Spleen (tissue), 11 donors: Measurements from ENCODE around the gene ABHD4. TPM values are rescaled to one million over a fixed set of nuclear protein-coding genes. Genes with fewer than 3 reads are reported as not detected.

ENCODE experiments used
- DNase-seq: peaks from one replicate; pipeline ENCODE4 v3.0.0-alpha.2; 2020
- H3K27ac ChIP-seq, 8 donors: fragments of 200-600 bp; sonication (generic) in 7 of 8; 1 replicate in 4 of 8; 2 replicates in 4 of 8; pipeline versions ENCODE4 v1.5.0 to v1.8.0; 2016 to 2021; ENCODE audit warnings: inconsistent platforms in 4 of 8, mild to moderate bottlenecking in 4 of 8, moderate library complexity in 1 of 8
- H3K27me3 ChIP-seq, 7 donors: fragments of 200-600 bp; sonication (generic) in 6 of 7; replicated peaks in 1 of 7; 1 replicate in 4 of 7; 2 replicates in 3 of 7; pipeline versions ENCODE4 v1.5.0 to v1.8.0; 2016 to 2021; ENCODE audit warnings: inconsistent platforms in 3 of 7, mild to moderate bottlenecking in 1 of 7
- H3K36me3 ChIP-seq, 6 donors: fragments of 200-600 bp; sonication (generic) in 5 of 6; 1 replicate in 4 of 6; 2 replicates in 2 of 6; pipeline versions ENCODE4 v1.5.0 to v1.8.0; 2016 to 2021; ENCODE audit warnings: inconsistent platforms in 2 of 6
- H3K4me1 ChIP-seq, 6 donors: fragments of 200-600 bp; sonication (generic) in 5 of 6; 1 replicate in 3 of 6; 2 replicates in 3 of 6; pipeline versions ENCODE4 v1.5.0 to v1.8.0; 2016 to 2021; ENCODE audit warnings: inconsistent platforms in 3 of 6
- H3K4me3 ChIP-seq, 8 donors: fragments of 200-600 bp; sonication (generic) in 7 of 8; 1 replicate in 4 of 8; 2 replicates in 4 of 8; pipeline versions ENCODE4 v1.5.0 to v1.8.0; 2016 to 2021; ENCODE audit warnings: inconsistent platforms in 4 of 8, mild to moderate bottlenecking in 4 of 8, moderate library complexity in 2 of 8
- H3K9me3 ChIP-seq, 8 donors: fragments of 200-600 bp; sonication (generic) in 7 of 8; 1 replicate in 4 of 8; 2 replicates in 4 of 8; pipeline versions ENCODE4 v1.5.0 to v1.8.0; 2016 to 2021; ENCODE audit warnings: inconsistent platforms in 4 of 8
- POLR2A ChIP-seq, 3 donors: fragments of 450-650 bp; IDR thresholded peaks; one replicate each; pipeline ENCODE4 v1.5.1; 2017; ENCODE audit warnings: antibody characterized with exemption in 3 of 3, mild to moderate bottlenecking in 1 of 3
- POLR2AphosphoS5 ChIP-seq, 3 donors: sonication (generic); formaldehyde crosslinking; IDR thresholded peaks; one replicate each; pipeline ENCODE4 v1.5.1; 2017; ENCODE audit warnings: antibody characterized with exemption in 3 of 3
- WGBS, 5 donors: extraction: QIAGEN DNeasy Blood & Tissue Kit in 3 of 5; methylation state at CpG; one replicate each; pipeline versions ENCODE4 v1.1.5 to v1.1.7; 2013 to 2018; 5-methylcytosine and 5-hydroxymethylcytosine counted together
- intact Hi-C: fragments of 100-400 bp; cut with DNase I; formaldehyde crosslinking; loops from one replicate; pipeline ENCODE4 v1.15.0; 2023; ENCODE audit warnings: low total_unique reads
- polyA plus RNA-seq, 3 donors: library from polyadenylated mRNA; stranded (reverse); fragments of 200-250 nt; gene quantifications; one replicate each; pipeline ENCODE4 v1.2.1, GENCODE V29; 2013
- total RNA-seq, 7 donors: library from RNA; depleted of rRNA in 3 of 7; stranded (reverse); fragments of >200 nt in 3 of 7; fragmentation: NEBNext Ultra II Directional in 4 of 7; extraction: Animal tissue kit (Norgen Biotek cat#: 25700) in 4 of 7; gene quantifications; one replicate each; pipeline versions ENCODE4 v1.1.0 to v1.2.1, GENCODE V29; 2016 to 2021
- TF ChIP-seq, protein P1 (sequence below), 11 experiments: fragments of 200-600 bp in 7 of 11; fragments of 450-650 bp in 4 of 11; sonication (generic) in 4 of 11; IDR thresholded peaks in 8 of 11; conservative IDR thresholded peaks in 3 of 11; 1 replicate in 7 of 11; 2 replicates in 4 of 11; pipeline versions ENCODE4 v1.4.0 to v1.8.0; 2016 to 2021; ENCODE audit warnings: antibody characterized with exemption in 11 of 11, inconsistent platforms in 4 of 11, mild to moderate bottlenecking in 1 of 11
- donor health status: healthy with polysubstance abuse.
- donor health status: DM: no; HTN: no; CAD: no; lungs with moderate emphysema.
- donor health status: DM: no; HTN: no; CAD: no.
- donor health status: Bipolar disorder and iron deficiency.
- donor health status: healthy.
- donor health status: DM: no; HTN: no; CAD: no.
- donor health status: DM: yes; HTN: yes; CAD: no.

ABHD4 gene
- total and polyA plus RNA-seq, 10 donors, result 7.2 to 32.8 (median 23.5) TPM

DNA sequence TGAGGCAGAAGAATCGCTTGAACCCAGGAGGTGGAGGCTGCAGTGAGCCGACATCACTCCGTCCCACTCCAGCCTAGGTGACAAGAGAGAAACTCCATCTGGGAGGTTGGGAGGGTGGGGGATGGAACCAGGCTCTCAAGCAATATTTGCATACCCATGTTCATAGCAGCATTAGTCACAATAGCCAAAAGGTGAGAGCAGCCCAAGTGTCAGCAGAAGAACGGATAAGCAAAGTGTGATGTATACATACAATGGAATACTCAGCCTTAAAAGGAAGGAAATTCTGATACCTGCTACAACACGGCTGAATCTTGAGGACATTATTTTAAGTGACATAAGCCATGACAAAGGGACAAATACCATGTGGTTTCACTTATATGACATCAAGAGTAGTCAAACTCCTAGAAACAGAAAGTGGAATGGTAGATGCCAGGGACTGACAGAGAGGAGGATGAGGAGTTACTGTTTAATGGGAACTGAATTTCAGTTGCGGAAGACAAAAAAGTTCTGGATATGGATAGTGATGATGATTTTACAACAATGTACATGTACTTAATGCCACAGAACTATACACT lies 20.7 kb upstream of the ABHD4 start:
- no peak for DNase-seq
- Histone ChIP-seq H3K27ac (no peak overlapping the region), H3K9me3 (no peaks in the 10 kb centered on the region), H3K36me3 (peaks cover 0 to 65% (median 26%) of the 10 kb centered on the region in 6 donors), H3K27me3 (no peaks in the 10 kb centered on the region), H3K4me1 (peaks cover 0 to 59% (median 9%) of the 10 kb centered on the region in 6 donors), H3K4me3 (no peak overlapping the region)
- 79 to 85% (median 80%) methylated on average over 6 of the region's 6 CpGs for WGBS, 5 donors
- intact Hi-C loops, result loop anchor here (10.0 kb wide), 1 partner anchor 277 kb away; no protein-coding TSS in a partner anchor
- TF ChIP-seq POLR2AphosphoS5 (IDR thresholded peaks at IDR 0.05) (no peak), POLR2A (IDR thresholded peaks at IDR 0.05) (no peak)
- TF ChIP-seq, protein P1, sequence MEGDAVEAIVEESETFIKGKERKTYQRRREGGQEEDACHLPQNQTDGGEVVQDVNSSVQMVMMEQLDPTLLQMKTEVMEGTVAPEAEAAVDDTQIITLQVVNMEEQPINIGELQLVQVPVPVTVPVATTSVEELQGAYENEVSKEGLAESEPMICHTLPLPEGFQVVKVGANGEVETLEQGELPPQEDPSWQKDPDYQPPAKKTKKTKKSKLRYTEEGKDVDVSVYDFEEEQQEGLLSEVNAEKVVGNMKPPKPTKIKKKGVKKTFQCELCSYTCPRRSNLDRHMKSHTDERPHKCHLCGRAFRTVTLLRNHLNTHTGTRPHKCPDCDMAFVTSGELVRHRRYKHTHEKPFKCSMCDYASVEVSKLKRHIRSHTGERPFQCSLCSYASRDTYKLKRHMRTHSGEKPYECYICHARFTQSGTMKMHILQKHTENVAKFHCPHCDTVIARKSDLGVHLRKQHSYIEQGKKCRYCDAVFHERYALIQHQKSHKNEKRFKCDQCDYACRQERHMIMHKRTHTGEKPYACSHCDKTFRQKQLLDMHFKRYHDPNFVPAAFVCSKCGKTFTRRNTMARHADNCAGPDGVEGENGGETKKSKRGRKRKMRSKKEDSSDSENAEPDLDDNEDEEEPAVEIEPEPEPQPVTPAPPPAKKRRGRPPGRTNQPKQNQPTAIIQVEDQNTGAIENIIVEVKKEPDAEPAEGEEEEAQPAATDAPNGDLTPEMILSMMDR (IDR thresholded peaks at IDR 0.05 in 8 of 11, conservative IDR thresholded peaks at IDR 0.05 in 3 of 11), result no peak

DNA sequence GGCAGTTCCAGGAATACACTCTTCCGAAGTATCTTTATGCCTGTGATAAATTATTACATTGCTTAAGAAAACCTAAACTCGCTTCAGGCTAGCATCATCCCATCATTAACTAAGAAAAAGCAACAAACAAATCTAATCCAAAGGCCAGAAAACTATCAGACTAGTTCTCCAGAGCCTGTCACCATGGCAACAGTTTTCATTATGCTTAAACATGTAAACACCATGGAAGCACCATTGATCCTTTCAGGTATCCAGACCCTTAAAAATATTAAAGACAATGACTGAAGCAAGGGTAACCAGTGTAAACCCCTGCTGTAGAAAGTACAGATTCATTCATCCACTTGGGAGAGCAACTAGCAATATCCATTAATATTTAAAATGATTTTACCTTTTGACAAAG lies 18.9 kb upstream of the ABHD4 start:
- H3K36me3 ChIP-seq, result peaks cover 0 to 47% (median 11%) of the 10 kb centered on the region in 6 donors
- no peaks in the 10 kb centered on the region for H3K27me3 ChIP-seq
- no peaks in the 10 kb centered on the region for H3K9me3 ChIP-seq
- no peak overlapping the region for H3K4me3 ChIP-seq
- TF ChIP-seq POLR2A (IDR thresholded peaks at IDR 0.05) (no peak), POLR2AphosphoS5 (IDR thresholded peaks at IDR 0.05) (no peak)
- TF ChIP-seq, protein P1 (IDR thresholded peaks at IDR 0.05 in 8 of 11, conservative IDR thresholded peaks at IDR 0.05 in 3 of 11), result no peak
- peaks cover 6 to 60% (median 21%) of the 10 kb centered on the region in 6 donors for H3K4me1 ChIP-seq
- H3K27ac ChIP-seq, result no peak overlapping the region
- WGBS, 5 donors, result 88 to 92% (median 90%) methylated on average over 2 of the region's 2 CpGs
- intact Hi-C loops, result loop anchor here (10.0 kb wide), 1 partner anchor 276 kb away; no protein-coding TSS in a partner anchor
- no peak for DNase-seq

DNA sequence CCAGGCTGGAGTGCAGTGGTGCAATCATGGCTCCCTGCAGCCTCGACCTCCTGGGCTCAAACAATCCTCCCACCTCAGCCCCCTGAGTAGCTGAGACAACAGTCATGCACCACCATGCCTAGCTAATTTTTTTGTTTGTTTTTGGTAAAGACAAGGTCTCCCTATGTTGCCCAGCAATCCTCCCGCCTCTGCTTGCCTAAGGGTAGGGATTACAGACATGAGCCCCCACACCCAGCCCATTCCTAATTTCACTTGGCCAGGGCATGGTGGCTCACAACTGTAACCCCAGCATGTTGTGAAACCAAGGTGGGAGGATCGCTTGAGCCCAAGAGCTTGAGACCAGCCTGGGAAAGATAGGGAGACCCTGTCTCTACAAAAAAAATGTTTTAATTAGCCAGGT lies 18.2 kb upstream of the ABHD4 start:
- Histone ChIP-seq H3K27ac (no peak overlapping the region), H3K4me3 (no peak overlapping the region), H3K4me1 (peaks cover 9 to 67% (median 27%) of the 10 kb centered on the region in 6 donors), H3K9me3 (no peaks in the 10 kb centered on the region), H3K36me3 (peaks cover 0 to 40% (median 5%) of the 10 kb centered on the region in 6 donors), H3K27me3 (no peaks in the 10 kb centered on the region)
- DNase-seq, result no peak
- intact Hi-C loops, result loop anchor here (10.0 kb wide), 1 partner anchor 275 kb away; no protein-coding TSS in a partner anchor
- 83 to 91% (median 89%) methylated on average over 3 of the region's 3 CpGs for WGBS, 5 donors
- TF ChIP-seq, protein P1 (IDR thresholded peaks at IDR 0.05 in 8 of 11, conservative IDR thresholded peaks at IDR 0.05 in 3 of 11), result no peak
- no peak for TF ChIP-seq POLR2AphosphoS5 (IDR thresholded peaks at IDR 0.05)
- no peak for TF ChIP-seq POLR2A (IDR thresholded peaks at IDR 0.05)

DNA sequence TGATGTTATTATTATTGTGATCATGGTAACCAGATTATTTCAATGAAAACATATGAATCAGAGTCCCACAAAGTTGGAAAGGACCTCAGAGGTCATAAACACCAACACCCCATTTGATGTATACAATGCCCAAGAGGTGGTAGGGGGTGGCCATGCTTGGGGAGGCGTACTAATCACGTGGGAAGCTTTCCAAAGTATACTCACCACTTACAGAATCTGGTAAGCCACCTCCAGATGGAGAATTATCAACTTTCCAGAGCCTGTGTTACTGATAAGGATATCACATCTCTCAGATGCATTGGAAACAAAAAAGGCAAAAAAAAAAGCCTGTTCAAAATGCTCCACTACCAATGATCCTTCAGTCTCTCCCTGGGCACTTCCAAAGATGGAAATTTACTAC lies 17.5 kb upstream of the ABHD4 start:
- H3K36me3 ChIP-seq, result peaks cover 0 to 34% (median 3%) of the 10 kb centered on the region in 6 donors
- no peak overlapping the region for H3K4me3 ChIP-seq
- peaks cover 15 to 74% (median 34%) of the 10 kb centered on the region in 6 donors for H3K4me1 ChIP-seq
- WGBS, 5 donors, result 73 to 89% (median 87%) methylated on average over 2 of the region's 2 CpGs
- no peak for DNase-seq
- TF ChIP-seq POLR2A (IDR thresholded peaks at IDR 0.05) (no peak), POLR2AphosphoS5 (IDR thresholded peaks at IDR 0.05) (no peak)
- TF ChIP-seq, protein P1 (IDR thresholded peaks at IDR 0.05 in 8 of 11, conservative IDR thresholded peaks at IDR 0.05 in 3 of 11), result no peak
- no peaks in the 10 kb centered on the region for H3K27me3 ChIP-seq
- H3K9me3 ChIP-seq, result no peaks in the 10 kb centered on the region
- intact Hi-C loops, result no loop called here
- H3K27ac ChIP-seq, result no peak overlapping the region
